GM13976 (cell line): ENCODE data around the gene ARL13A.

Experiments used
- DNase-seq: peaks from one replicate; pipeline ENCODE4 v3.0.0; 2012; ENCODE audit warnings: low spot score
- CTCF ChIP-seq: IDR thresholded peaks from 2 replicates; pipeline ENCODE4 v1.5.1; 2012; ENCODE audit warnings: borderline replicate concordance, mild to moderate bottlenecking; ENCODE audit not compliant: insufficient read depth; ENCODE audit errors: extremely low read depth, missing control alignments, control extremely low read depth
- in situ Hi-C: fragments of 300-500 bp; cut with MboI; formaldehyde crosslinking; loops from one replicate; pipeline ENCODE4 v1.12.0; 2022; ENCODE audit warnings: low sequenced_read_pairs, mixed read lengths, inconsistent platforms; ENCODE audit not compliant: unreplicated experiment

Gene ARL13A

DNA sequence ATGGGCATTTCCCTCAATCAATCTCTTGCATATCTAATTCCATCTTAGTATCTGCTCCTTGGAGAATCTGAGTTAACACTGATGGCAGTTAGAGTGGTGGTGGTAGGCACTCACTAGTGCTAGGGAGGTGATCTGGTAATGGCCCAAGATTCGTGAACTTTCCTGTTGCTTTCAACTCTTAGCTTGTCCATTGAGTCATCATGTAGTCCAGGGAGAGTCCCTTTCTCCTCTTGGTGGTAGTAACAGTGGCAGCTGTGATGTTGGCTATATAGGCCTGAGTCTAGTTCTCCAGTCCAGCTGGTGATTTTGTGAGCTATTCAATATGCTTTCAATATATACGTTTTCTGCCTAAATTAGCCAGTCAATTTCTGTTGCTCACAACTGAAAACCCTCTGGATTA is 33.7 kb upstream of the ARL13A start:
- in situ Hi-C loops: no loop called here
- TF ChIP-seq CTCF: no peak
- no peak for DNase-seq

DNA sequence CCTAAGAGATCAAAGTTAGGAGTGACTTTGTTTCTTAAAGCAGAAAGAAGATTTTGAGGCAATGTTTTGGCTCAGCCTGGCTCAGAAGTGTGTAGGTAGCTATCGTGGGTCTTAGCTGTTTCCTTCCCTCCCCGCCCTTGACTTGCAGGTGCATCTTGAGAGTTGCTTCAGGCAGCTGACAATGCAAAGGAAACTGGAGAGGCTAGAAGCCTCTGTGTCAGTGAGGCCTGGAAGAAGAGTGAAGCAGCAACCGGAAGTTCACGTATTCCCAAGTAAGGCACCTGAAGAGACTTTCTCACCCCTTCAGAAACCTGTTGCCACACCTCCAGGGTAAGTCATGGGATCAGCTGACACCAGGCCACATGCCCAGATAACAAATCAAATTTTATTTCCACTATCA is 30.2 kb upstream of the ARL13A start:
- DNase-seq: no peak
- in situ Hi-C loops: no loop called here
- TF ChIP-seq CTCF: no peak

DNA sequence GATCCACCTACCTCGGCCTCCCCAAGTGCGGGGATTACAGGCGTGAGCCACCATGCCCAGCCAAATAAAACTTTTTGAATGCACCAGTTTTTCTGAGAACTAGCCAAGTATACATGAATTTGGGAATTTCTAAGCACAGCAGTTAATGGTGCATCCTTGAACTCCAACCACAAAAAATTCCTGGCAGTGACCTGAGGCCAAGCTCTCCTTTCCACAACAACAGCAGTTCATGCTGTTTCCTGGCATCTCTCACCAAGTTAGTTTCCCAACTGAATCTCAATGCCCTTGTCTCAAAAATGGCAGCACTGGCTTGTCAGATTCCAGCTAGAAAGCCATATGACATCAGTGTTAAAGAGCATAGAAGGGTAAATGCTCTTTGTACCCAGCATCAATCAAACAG is 24.9 kb upstream of the ARL13A start:
- DNase-seq: no peak
- TF ChIP-seq CTCF: no peak
- in situ Hi-C loops: no loop called here

DNA sequence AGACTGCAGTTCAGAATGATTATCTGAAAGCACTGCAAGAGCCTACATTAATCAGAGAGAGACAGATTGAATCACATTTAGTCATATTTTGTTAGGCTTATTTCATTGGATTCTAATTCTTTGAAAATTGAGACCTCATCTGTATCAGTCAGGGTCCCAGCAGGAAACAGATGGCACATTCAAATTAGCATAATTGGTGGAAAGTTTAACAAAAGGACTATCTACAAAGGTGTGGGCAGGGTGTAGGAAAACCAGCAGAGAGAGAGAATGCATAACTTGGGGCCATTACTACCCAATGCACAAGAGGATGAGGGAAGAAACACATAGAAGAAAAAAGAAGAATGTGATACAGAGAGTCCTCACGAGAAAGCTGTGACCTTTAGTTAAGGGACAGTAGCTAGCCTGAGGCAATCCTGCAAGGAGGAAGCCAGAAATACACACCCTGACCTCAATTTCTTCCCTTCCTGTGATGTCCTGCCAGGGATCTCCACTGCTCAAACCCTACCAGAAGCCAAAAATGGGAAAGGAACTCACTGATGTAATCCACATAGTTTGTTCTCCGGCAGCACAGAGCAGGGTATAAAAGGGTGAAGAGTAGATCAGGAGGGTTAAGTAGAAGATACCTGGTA is 23.1 kb upstream of the ARL13A start:
- in situ Hi-C loops: no loop called here
- TF ChIP-seq CTCF: no peak
- DNase-seq: no peak

DNA sequence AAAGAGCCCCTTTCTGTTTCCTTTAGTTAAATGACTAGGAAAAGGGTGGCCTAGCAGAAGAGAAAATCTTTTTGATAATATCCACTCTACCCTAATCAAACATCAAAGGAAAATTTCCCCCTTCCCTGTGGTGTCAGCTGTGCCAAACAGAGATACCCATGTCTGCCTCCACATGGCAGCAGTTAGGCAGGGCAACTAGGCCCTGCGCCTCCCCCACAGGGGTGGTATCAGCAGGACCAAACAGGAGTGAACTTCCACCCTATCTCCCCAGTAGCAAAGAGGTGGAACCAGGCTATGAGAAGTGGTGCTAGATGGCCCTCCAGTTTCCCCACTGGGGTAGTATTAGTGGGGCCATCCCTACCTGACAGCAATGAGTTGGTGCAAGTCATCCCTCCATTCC is 21.0 kb upstream of the ARL13A start:
- TF ChIP-seq CTCF: no peak
- in situ Hi-C loops: no loop called here
- no peak for DNase-seq

DNA sequence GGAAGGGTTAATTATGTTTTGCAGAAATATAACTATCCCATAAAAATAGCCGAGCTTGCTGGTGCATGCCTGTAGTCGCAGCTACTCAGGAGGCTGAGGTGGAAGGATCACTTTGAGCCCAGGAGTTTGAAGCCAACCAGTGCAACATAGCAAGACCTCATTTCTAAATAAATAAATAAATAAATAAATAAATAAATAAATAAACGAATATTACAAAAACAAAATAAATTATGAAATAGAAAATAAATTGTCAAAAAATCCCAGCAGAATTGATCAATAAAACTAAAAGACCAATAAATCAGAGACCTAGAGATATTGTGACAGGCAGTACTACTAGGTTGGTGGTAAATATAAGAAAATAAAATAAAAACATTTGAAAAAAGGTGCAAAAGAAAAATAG is 6.7 kb upstream of the ARL13A start:
- no peak for TF ChIP-seq CTCF
- in situ Hi-C loops: no loop called here
- no peak for DNase-seq
